ENCODE data around the gene KIAA0232.

DNA sequence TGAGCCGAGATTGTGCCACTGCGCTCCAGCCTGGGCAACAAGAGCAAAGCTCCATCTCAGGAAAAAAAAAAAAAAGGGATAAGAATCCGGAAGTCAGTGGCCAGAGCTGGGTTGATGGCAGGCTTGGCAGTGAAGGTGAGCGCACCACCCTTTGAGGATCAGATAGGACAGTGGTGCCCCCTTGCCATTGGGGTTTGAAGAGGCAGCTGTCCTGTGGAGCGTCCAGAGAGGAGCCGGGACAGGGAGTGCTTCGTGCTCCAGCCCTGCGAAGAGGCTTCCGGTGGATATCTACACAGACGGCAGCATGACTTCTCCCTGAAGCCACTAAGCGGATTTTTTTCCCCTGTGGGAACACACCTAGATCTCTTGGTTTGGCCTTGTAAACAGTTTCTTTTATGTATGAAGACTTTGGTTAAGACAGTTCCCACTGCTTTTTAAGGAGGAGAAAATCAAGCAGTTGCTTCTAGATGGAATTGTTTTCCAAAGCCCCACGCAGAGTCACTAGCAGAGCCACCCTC is 133.6 kb downstream of the KIAA0232 start:
- TF ChIP-seq EZH2 (IDR thresholded peaks at IDR 0.05; ENCODE audit: low read depth, low read length, severe bottlenecking) (no peak), POLR2AphosphoS5 (IDR thresholded peaks at IDR 0.05; ENCODE audit: low read depth, low read length) (no peak)

Measured in H1 (cell line).